OCI-M2 (cell line): ENCODE measurements around the gene KCNAB1.

ENCODE experiments used
- DNase-seq: peaks from one replicate; lab custom pipeline; 2025; ENCODE audit not compliant: unreplicated experiment; lab: John Stamatoyannopoulos, UW

Gene KCNAB1

GRCh38 chr3:156433910-156434309, 313.5 kb downstream of the KCNAB1 start:
- no peak for DNase-seq

- no peak for DNase-seq
Measured at GRCh38 chr3:156434921-156435320, 314.5 kb downstream of the KCNAB1 start.

GRCh38 chr3:156443079-156443478, 322.7 kb downstream of the KCNAB1 start:
- no peak for DNase-seq

- no peak for DNase-seq
Measured at GRCh38 chr3:156445117-156446090, 325.0 kb downstream of the KCNAB1 start.

- no peak for DNase-seq
Measured at GRCh38 chr3:156448300-156448699, 327.9 kb downstream of the KCNAB1 start.

GRCh38 chr3:156449710-156450574, 329.6 kb downstream of the KCNAB1 start:
- no peak for DNase-seq

GRCh38 chr3:156455839-156456238, 335.5 kb downstream of the KCNAB1 start:
- DNase-seq: no peak

GRCh38 chr3:156456771-156457224, 336.4 kb downstream of the KCNAB1 start:
- DNase-seq: no peak

GRCh38 chr3:156459434-156459833, 339.1 kb downstream of the KCNAB1 start:
- no peak for DNase-seq

GRCh38 chr3:156460206-156460611, 339.8 kb downstream of the KCNAB1 start:
- DNase-seq: no peak

- DNase-seq: no peak
Measured at GRCh38 chr3:156461889-156462288, 341.5 kb downstream of the KCNAB1 start.

GRCh38 chr3:156463123-156463522, 342.7 kb downstream of the KCNAB1 start:
- DNase-seq: no peak

GRCh38 chr3:156465194-156465593, 344.8 kb downstream of the KCNAB1 start:
- no peak for DNase-seq

GRCh38 chr3:156469456-156469855, 349.1 kb downstream of the KCNAB1 start:
- no peak for DNase-seq

- DNase-seq: no peak
Measured at GRCh38 chr3:156471431-156471830, 351.1 kb downstream of the KCNAB1 start.

- no peak for DNase-seq
Measured at GRCh38 chr3:156472150-156472549, 351.8 kb downstream of the KCNAB1 start.

- no peak for DNase-seq
Measured at GRCh38 chr3:156472684-156473083, 352.3 kb downstream of the KCNAB1 start.

- DNase-seq: no peak
Measured at GRCh38 chr3:156473341-156473740, 353.0 kb downstream of the KCNAB1 start.

GRCh38 chr3:156474560-156475389, 354.4 kb downstream of the KCNAB1 start:
- no peak for DNase-seq

GRCh38 chr3:156477323-156477722, 356.9 kb downstream of the KCNAB1 start:
- no peak for DNase-seq

- no peak for DNase-seq
Measured at GRCh38 chr3:156478891-156479290, 358.5 kb downstream of the KCNAB1 start.
